ENCODE results near the gene VIPR1.

The VIPR1 gene

DNA sequence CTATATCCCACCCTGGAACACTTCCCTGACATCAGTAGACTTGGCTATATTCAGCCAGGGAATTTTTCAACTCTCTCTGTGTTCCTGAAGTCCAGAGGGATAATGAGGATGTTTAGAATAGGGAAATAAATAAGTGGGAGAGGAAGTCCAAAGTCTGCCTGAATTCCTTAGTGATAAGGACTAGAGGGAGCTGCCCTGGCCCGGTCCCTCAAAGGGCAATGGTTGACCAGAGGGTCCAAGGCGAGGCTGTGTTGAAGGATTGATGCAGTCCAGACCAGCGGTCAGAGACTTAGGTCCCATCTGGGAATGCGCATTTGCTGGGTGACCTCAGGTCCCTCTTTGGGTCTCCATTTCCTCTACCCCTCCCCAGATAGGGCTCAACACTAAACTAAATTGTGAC is 7.9 kb downstream of the VIPR1 start:
- DNase-seq (ENCODE audit: low read depth in 2 of 2): no peak

GRCh38 chr3:42511201-42511600 is 8.8 kb downstream of the VIPR1 start:
- no peak for DNase-seq (ENCODE audit: low read depth in 2 of 2)

GRCh38 chr3:42511736-42512135 is 9.3 kb downstream of the VIPR1 start:
- no peak for DNase-seq (ENCODE audit: low read depth in 2 of 2)

- DNase-seq (ENCODE audit: low read depth in 2 of 2): no peak
These were observed 10.7 kb downstream of the VIPR1 start for GRCh38 chr3:42513121-42513520.

- no peak for DNase-seq (ENCODE audit: low read depth in 2 of 2)
These were observed 11.1 kb downstream of the VIPR1 start for GRCh38 chr3:42513521-42513920.

DNA sequence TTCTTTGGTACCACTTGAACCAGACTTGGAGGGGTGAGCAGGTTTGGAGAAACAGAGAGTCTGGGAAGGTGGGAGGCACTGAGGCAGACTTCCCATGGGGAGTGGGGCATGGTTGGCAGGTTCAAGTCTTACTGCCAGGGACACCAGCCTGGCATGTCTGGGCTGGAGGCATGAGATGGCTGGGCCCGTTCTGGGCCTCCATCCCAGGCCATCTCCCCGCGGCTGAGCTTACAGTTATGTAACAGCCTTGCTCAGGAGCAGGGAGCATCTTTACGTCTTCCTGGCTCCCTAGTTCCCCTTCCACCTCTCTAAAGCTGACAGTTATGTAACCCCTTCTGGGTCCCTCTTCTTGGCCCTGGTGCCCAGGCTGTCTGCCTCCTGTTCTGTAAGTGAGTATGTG is 12.4 kb downstream of the VIPR1 start:
- DNase-seq (ENCODE audit: low read depth in 2 of 2): no peak

DNA sequence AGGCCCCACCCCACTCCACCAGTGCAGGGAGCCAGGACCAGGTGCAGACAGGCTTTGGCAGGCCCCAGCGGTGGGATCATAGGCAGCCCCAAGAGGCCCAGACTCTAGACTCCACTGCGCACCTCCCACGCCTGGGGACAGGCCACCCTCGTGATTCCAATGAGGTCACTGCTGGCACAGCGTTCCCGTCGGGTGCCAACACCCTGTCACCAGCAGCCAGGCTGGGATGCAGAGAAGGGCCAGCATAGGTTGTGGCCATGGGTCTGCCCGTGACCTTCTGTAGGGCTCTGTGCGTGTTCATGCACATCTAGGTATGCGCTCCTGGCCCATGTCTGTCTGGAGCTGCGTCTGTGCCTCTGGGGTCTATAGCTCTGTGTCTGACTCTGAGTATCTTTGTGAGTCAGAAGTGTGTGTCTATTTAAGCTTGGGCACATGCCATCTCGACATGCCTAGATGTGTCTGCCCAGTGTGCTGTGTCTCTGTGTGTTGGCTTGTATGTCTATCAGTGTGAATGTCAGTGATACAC is 13.0 kb downstream of the VIPR1 start:
- DNase-seq (ENCODE audit: low read depth in 2 of 2): no peak

DNA sequence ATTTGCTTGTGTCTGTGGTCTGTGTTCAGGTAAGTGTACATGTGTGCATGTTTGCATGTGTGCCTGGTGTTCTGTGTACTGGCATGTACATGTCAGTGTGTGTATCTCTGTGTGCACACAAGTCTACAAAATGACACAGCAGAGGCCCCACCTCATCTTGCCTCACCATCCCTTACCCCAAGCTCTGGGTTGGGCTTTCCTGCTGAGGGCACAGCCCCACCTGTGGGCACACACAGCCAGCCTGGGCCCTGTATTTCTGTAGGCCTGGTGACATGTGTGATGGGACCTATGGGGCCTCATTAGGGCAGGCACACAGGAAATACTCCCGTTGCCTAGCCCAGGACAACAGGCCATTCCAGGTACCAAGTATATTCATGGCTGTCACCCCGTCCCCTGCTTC is 13.5 kb downstream of the VIPR1 start:
- no peak for DNase-seq (ENCODE audit: low read depth in 2 of 2)

GRCh38 chr3:42516443-42516842 is 14.0 kb downstream of the VIPR1 start:
- DNase-seq (ENCODE audit: low read depth in 2 of 2): no peak

DNA sequence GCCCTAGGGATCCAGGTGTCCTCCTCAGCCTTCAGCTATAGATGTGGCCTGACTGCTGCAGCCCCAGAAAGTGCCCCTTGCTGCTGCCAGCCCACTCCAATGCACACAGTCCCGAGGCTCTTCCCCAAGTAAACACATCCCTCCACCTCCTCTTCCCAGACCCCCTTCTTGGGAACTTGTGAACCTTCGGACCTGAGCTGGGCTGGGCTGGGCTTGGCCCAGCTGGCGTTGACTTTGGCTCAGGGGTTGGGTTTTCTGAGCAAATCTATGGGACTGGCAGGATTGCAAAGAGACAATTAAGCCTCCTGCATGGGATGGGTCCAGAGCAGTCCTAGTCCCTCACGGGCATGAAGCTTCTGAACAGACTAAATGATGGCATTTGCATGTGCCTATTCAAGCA is 14.7 kb downstream of the VIPR1 start:
- DNase-seq (ENCODE audit: low read depth in 2 of 2): no peak

GRCh38 chr3:42518800-42519567 is 16.5 kb downstream of the VIPR1 start:
- no peak for DNase-seq (ENCODE audit: low read depth in 2 of 2)

DNA sequence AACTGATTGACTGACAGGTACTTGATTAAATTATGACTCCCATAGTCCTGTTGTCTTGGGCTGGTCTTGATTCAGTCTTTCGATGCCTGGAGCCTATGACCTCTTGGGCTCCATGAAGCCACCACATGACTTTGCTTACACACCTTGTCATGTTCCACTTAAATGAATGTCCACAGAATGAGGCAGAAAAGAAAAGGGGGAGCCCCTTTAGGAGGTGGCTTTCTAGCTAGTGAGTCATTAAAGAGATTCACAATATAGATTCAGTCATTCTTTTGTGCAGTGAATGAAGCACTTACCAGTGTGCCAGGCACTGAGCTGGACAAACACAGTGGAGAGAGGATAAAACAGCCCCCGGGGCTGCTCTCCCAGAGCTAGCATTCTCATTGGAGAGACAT is 17.1 kb downstream of the VIPR1 start:
- DNase-seq (ENCODE audit: low read depth in 2 of 2): no peak

- DNase-seq (ENCODE audit: low read depth in 2 of 2): no peak
These were observed 17.9 kb downstream of the VIPR1 start for GRCh38 chr3:42520336-42520735.

DNA sequence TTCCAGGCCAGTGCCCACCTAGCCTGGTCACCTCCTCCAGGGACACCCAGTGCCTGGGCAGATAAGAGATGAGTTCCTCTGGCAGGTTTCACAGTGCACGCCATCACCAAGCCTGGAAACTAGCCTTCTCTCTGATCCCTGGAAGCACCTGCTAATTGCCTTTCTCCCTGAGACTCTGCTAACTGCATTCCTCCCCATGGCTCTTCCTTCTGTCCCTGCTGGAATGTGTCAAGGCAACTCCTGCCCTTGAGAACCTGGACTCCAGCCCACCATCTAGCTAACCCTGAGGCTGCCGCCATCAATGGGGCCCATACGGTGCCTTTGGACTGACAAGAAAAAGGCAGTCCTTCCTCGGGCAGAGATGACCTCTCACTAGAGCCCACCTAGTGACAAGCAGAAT is 18.5 kb downstream of the VIPR1 start:
- no peak for DNase-seq (ENCODE audit: low read depth in 2 of 2)

GRCh38 chr3:42524751-42525150 is 22.3 kb downstream of the VIPR1 start:
- no peak for DNase-seq (ENCODE audit: low read depth in 2 of 2)

DNA sequence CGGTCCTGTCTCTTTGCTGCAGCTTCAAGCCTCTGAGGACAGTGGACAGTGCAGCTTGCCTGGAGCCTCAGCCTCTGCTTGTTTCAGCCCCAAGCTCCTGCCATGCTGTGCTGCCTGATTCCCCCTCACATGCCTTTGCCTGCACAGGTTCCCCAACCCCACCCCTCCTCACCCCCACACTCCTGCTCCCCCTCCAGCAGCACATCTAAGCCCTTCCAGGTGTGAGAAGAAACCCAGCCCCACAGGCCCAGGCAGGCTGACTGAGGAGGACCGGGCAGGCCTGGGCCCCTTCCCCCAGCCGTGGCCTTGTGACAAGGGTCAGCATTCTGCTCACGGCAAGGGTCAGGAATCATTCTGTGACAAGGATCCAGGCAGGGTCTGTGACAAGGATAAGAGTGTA is 22.8 kb downstream of the VIPR1 start:
- no peak for DNase-seq (ENCODE audit: low read depth in 2 of 2)

GRCh38 chr3:42525736-42526345 is 23.4 kb downstream of the VIPR1 start:
- no peak for DNase-seq (ENCODE audit: low read depth in 2 of 2)

- peak; percentile 34 to 38 for DNase-seq (ENCODE audit: low read depth in 2 of 2)
These were observed 24.3 kb downstream of the VIPR1 start for GRCh38 chr3:42526616-42527367.

DNA sequence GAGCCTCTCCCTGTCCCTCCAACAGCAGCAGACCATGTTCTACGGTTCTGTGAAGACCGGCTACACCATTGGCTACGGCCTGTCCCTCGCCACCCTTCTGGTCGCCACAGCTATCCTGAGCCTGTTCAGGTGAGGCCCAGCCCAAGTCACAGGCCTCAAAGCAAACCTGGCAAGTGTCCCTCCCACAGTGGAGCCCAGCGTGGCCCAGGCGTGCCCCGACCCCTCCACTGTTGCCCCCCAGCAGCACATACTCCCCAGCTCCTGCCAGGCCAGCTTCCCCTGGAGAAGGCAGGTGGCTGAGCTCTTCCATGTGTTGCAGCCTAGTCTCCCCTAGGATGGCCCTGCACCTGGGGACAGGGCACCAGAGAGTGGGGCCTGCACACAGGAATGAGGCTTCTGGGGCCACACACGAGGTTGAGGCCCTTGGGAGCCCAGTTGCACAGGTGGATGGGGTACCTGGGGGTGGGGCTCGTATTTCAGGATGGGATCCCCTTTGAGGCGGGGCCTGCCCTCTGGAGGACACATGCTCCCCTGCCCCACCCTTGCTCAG is 25.0 kb downstream of the VIPR1 start:
- DNase-seq (ENCODE audit: low read depth in 2 of 2): no peak

DNA sequence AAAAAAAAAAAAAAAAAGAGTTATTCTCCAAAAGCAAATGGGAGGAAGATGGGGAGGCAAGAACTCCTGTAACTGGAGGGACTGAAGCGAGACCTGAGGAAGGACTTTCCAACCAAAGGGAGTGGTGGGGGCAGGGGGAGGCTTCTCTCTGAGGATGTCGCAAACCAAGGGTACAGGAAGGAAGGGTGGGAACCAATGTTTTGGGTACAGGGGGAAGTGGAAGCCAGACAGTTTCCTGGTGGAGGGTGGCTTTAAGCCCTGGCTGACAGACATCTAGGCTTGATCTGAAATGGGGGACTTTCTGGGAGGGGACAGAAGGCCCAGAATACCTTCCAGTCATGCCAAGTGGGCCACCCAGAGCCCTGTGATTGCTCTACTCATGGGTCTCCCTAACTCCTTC is 27.0 kb downstream of the VIPR1 start:
- no peak for DNase-seq (ENCODE audit: low read depth in 2 of 2)

DNA sequence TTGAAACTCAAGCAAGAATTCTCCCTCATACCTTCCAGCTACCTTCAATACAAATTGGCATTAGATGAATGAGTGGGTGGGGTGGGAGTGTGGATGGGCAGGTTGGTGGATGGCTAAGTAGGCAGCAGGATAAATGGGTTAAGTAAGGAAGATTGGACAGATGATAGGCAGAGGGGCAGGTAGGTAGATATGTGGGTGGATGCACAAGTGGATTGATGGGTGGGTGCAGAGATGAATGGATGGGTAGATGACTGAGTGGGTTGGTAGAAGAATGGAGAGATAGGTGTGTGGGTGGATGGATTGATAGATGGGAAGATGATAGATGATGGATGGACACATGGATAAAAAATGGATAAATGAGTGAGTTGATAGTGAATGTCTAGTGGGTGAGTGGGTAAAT is 27.6 kb downstream of the VIPR1 start:
- no peak for DNase-seq (ENCODE audit: low read depth in 2 of 2)

DNA sequence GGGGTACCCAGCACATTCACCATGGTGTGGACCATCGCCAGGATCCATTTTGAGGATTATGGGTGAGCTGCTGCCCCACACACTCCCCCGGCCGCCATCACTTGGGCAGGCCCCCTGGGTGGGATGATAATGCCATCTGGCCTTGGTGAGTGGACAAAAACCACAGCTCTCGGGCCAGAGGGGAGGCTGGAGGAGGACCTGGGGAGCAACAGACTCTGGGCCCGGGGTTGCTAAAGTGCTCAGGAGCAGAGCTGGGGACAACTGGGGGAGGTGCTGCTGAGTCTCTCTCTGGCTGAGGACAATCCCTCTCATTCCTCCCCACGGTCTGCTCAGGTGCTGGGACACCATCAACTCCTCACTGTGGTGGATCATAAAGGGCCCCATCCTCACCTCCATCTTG is 29.0 kb downstream of the VIPR1 start:
- no peak for DNase-seq (ENCODE audit: low read depth in 2 of 2)
